SK-N-SH treated with all-trans-retinoic acid at 6 μM for 48 hours (cell line): ENCODE data around the gene KLF11.

ENCODE experiments used
- ATAC-seq: fragments of 200-7000 bp; cut with Tn5 transposase; 3 replicates; pipeline ENCODE4 v1.9.1; 2020; ENCODE audit warnings: mild to moderate bottlenecking, moderate library complexity
- ARNTL ChIP-seq: fragments of 450-650 bp; formaldehyde crosslinking; IDR thresholded peaks from 2 replicates; pipeline ENCODE4 v1.5.0; 2020; ENCODE audit warnings: low read depth, mild to moderate bottlenecking, moderate library complexity, borderline replicate concordance
- BACH2 ChIP-seq: fragments of 250-450 bp; sonication (Bioruptor Pico); IDR thresholded peaks from 2 replicates; pipeline ENCODE4 v1.9.0; 2021; ENCODE audit warnings: mild to moderate bottlenecking, borderline replicate concordance
- CREB5 ChIP-seq: fragments of 250-450 bp; sonication (Bioruptor Pico); IDR thresholded peaks from 2 replicates; pipeline ENCODE4 v1.5.1; 2020; ENCODE audit warnings: low read depth, mild to moderate bottlenecking, moderate library complexity
- CSDC2 ChIP-seq: fragments of 250-450 bp; sonication (Bioruptor Pico); IDR thresholded peaks from 2 replicates; pipeline ENCODE4 v1.5.0; 2020; ENCODE audit warnings: mild to moderate bottlenecking, moderate library complexity
- GLIS3 ChIP-seq: fragments of 250-450 bp; sonication (Bioruptor Pico); IDR thresholded peaks from 2 replicates; pipeline ENCODE4 v1.5.0; 2020; ENCODE audit warnings: mild to moderate bottlenecking, moderate library complexity
- ISL1 ChIP-seq: fragments of 250-450 bp; sonication (Bioruptor Pico); IDR thresholded peaks from 2 replicates; pipeline ENCODE4 v2.1.2; 2022; ENCODE audit warnings: mild to moderate bottlenecking, moderate library complexity
- OSR1 ChIP-seq: fragments of 250-450 bp; sonication (Bioruptor Pico); IDR thresholded peaks from 2 replicates; pipeline ENCODE4 v1.8.0; 2022; ENCODE audit warnings: moderate library complexity, mild to moderate bottlenecking, inconsistent platforms
- PATZ1 ChIP-seq: fragments of 250-450 bp; sonication (Bioruptor Pico); IDR thresholded peaks from 2 replicates; pipeline ENCODE4 v1.8.0; 2020; ENCODE audit warnings: mild to moderate bottlenecking, moderate library complexity, borderline replicate concordance
- RARB ChIP-seq: fragments of 250-450 bp; sonication (Bioruptor Pico); IDR thresholded peaks from 2 replicates; pipeline ENCODE4 v1.8.0; 2021; ENCODE audit warnings: mild to moderate bottlenecking, moderate library complexity
- SNAI2 ChIP-seq: fragments of 250-450 bp; sonication (Bioruptor Pico); IDR thresholded peaks from 2 replicates; pipeline ENCODE4 v1.5.0; 2020; ENCODE audit warnings: mild to moderate bottlenecking, moderate library complexity
- TCF4 ChIP-seq: fragments of 250-450 bp; sonication (Bioruptor Pico); IDR thresholded peaks from 2 replicates; pipeline ENCODE4 v1.8.0; 2021; ENCODE audit warnings: mild to moderate bottlenecking, moderate library complexity, borderline replicate concordance
- TOX ChIP-seq: fragments of 250-450 bp; sonication (Bioruptor Pico); IDR thresholded peaks from 2 replicates; pipeline ENCODE4 v1.8.0; 2021; ENCODE audit warnings: mild to moderate bottlenecking, moderate library complexity, borderline replicate concordance
- TSHZ2 ChIP-seq: fragments of 250-450 bp; sonication (Bioruptor Pico); IDR thresholded peaks from 2 replicates; pipeline ENCODE4 v1.5.0; 2020; ENCODE audit warnings: mild to moderate bottlenecking, moderate library complexity
- ZC3H10 ChIP-seq: fragments of 250-450 bp; sonication (Bioruptor Pico); IDR thresholded peaks from 2 replicates; pipeline ENCODE4 v1.5.1; 2021; ENCODE audit warnings: mild to moderate bottlenecking, moderate library complexity
- ZFP3 ChIP-seq: fragments of 250-450 bp; sonication (Bioruptor Pico); IDR thresholded peaks from 2 replicates; pipeline ENCODE4 v1.5.0; 2020; ENCODE audit warnings: mild to moderate bottlenecking, moderate library complexity
- ZFP30 ChIP-seq: fragments of 450-650 bp; formaldehyde crosslinking; IDR thresholded peaks from 2 replicates; pipeline ENCODE4 v1.5.0; 2022; ENCODE audit warnings: mild to moderate bottlenecking, moderate library complexity
- ZNF565 ChIP-seq: fragments of 450-650 bp; formaldehyde crosslinking; conservative IDR thresholded peaks from 2 replicates; pipeline ENCODE4 v1.5.0; 2020; ENCODE audit warnings: low read depth, mild to moderate bottlenecking, moderate library complexity
- ZNF8 ChIP-seq: fragments of 450-650 bp; formaldehyde crosslinking; IDR thresholded peaks from 2 replicates; pipeline ENCODE4 v1.5.0; 2020; ENCODE audit warnings: mild to moderate bottlenecking, moderate library complexity
- TF ChIP-seq, protein P1 (sequence below): fragments of 250-450 bp; sonication (Bioruptor Pico); IDR thresholded peaks from 2 replicates; pipeline ENCODE4 v1.5.1; 2021; ENCODE audit warnings: mild to moderate bottlenecking, moderate library complexity
- TF ChIP-seq, protein P2 (sequence below): fragments of 250-450 bp; sonication (Bioruptor Pico); IDR thresholded peaks from 2 replicates; pipeline ENCODE4 v1.8.0; 2021; ENCODE audit warnings: low read depth, mild to moderate bottlenecking, moderate library complexity, borderline replicate concordance

The KLF11 gene

GRCh38 chr2:10034333-10035052 is 8.9 kb upstream of the KLF11 start:
- TF ChIP-seq GLIS3 (CRISPR knock-in tag): no peak
- TF ChIP-seq BACH2 (CRISPR knock-in tag): no peak
- no peak for TF ChIP-seq CSDC2 (CRISPR knock-in tag)
- no peak for TF ChIP-seq SNAI2 (CRISPR knock-in tag)
- no peak for TF ChIP-seq TOX (CRISPR knock-in tag)
- TF ChIP-seq TSHZ2 (CRISPR knock-in tag): no peak
- no peak for TF ChIP-seq ZNF8 (CRISPR knock-in tag)
- no peak for TF ChIP-seq TCF4 (CRISPR knock-in tag)
- TF ChIP-seq ISL1 (CRISPR knock-in tag): no peak
- no peak for TF ChIP-seq RARB (CRISPR knock-in tag)
- no peak for TF ChIP-seq ZFP30 (CRISPR knock-in tag)
- TF ChIP-seq, protein P1, sequence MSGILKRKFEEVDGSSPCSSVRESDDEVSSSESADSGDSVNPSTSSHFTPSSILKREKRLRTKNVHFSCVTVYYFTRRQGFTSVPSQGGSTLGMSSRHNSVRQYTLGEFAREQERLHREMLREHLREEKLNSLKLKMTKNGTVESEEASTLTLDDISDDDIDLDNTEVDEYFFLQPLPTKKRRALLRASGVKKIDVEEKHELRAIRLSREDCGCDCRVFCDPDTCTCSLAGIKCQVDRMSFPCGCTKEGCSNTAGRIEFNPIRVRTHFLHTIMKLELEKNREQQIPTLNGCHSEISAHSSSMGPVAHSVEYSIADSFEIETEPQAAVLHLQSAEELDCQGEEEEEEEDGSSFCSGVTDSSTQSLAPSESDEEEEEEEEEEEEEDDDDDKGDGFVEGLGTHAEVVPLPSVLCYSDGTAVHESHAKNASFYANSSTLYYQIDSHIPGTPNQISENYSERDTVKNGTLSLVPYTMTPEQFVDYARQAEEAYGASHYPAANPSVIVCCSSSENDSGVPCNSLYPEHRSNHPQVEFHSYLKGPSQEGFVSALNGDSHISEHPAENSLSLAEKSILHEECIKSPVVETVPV (CRISPR knock-in tag): no peak
- TF ChIP-seq, protein P2, sequence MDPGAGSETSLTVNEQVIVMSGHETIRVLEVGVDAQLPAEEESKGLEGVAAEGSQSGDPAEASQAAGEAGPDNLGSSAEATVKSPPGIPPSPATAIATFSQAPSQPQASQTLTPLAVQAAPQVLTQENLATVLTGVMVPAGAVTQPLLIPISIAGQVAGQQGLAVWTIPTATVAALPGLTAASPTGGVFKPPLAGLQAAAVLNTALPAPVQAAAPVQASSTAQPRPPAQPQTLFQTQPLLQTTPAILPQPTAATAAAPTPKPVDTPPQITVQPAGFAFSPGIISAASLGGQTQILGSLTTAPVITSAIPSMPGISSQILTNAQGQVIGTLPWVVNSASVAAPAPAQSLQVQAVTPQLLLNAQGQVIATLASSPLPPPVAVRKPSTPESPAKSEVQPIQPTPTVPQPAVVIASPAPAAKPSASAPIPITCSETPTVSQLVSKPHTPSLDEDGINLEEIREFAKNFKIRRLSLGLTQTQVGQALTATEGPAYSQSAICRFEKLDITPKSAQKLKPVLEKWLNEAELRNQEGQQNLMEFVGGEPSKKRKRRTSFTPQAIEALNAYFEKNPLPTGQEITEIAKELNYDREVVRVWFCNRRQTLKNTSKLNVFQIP: no peak
- no peak for TF ChIP-seq OSR1 (CRISPR knock-in tag)
- TF ChIP-seq ZNF565 (CRISPR knock-in tag): no peak
- TF ChIP-seq PATZ1: no peak
- TF ChIP-seq ZFP3: no peak
- ATAC-seq: no peak

- TF ChIP-seq GLIS3 (CRISPR knock-in tag) (no peak), CREB5 (CRISPR knock-in tag) (no peak), ISL1 (CRISPR knock-in tag) (no peak), TCF4 (CRISPR knock-in tag) (no peak), ZNF565 (CRISPR knock-in tag) (no peak), CSDC2 (CRISPR knock-in tag) (no peak), BACH2 (CRISPR knock-in tag) (no peak), SNAI2 (CRISPR knock-in tag) (no peak), ZFP30 (CRISPR knock-in tag) (no peak), PATZ1 (no peak), TSHZ2 (CRISPR knock-in tag) (no peak), ZC3H10 (no peak), ARNTL (CRISPR knock-in tag) (no peak), RARB (CRISPR knock-in tag) (no peak)
- TF ChIP-seq, protein P2: no peak
- TF ChIP-seq, all 23 proteins: peak for 0
- ATAC-seq: no peak
These were observed 8.3 kb upstream of the KLF11 start for GRCh38 chr2:10035053-10035422.
